ENCODE results near the gene DHX57.
"Not testable (repeated sequence)": the region's sequence is repeated elsewhere in the genome, so short reads cannot be mapped to it uniquely, and the experiment has no call there.

The DHX57 gene

DNA sequence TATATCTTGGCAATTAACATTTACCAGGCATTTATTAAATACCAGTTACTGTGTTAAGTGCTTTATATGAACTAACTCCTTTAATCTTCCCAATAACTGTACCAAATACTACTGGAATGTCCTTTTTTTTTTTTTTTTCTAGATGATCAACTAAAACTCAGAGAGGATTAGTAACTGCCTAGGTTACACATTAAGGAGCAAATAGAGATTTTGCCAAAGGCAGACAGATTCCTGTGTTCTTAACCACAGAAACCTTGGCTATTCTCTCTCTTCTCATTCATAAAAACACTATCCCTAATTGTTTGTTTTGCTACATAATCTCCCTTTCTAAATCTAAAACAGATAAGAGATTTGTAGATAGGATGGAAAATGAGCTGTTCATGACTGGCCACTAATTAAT lies 13.3 kb downstream of the DHX57 start:
- no peak for DNase-seq

DNA sequence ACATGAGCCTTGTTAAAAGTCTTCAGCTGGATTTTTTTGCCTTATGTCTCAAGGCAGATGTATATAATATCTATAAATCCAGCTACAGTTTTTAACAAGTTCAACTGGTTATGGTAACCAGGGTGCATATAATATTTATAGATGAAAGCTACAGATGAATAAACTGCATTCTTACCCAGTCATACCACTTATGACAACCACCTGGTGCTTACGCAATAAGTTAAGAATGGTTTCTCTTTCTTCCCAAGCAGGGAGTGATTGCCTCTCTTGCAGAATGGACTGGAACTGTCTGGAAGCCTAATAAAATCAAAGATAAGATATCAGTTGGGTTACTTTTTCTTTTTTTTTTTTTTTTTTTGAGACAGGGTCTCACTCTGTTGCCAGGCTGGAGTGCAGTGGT lies 19.6 kb downstream of the DHX57 start:
- no peak for DNase-seq

DNA sequence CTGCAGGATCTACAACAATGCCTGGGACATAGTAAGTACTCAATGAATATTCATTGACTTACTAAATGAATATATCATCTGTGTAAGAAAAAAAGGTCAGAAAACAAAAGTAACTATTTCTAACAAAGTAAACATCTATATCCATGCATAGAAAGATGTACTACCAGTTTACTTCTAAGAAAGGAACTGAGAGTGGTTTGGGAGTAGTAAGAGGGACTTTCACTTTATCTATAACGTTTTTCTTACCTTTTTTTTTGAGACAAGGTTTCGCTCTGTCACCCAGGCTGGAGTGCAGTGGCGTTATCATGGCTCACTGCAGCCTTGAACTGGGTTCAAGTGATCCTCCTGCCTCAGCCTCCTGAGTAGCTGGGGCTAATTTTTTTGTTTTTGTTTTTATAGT lies 25.7 kb downstream of the DHX57 start:
- DNase-seq, result no peak

- no peak for DNase-seq
Measured at GRCh38 chr2:38836791-38837190, 38.9 kb downstream of the DHX57 start.

GRCh38 chr2:38835990-38836389 lies 39.7 kb downstream of the DHX57 start:
- no peak for DNase-seq

DNA sequence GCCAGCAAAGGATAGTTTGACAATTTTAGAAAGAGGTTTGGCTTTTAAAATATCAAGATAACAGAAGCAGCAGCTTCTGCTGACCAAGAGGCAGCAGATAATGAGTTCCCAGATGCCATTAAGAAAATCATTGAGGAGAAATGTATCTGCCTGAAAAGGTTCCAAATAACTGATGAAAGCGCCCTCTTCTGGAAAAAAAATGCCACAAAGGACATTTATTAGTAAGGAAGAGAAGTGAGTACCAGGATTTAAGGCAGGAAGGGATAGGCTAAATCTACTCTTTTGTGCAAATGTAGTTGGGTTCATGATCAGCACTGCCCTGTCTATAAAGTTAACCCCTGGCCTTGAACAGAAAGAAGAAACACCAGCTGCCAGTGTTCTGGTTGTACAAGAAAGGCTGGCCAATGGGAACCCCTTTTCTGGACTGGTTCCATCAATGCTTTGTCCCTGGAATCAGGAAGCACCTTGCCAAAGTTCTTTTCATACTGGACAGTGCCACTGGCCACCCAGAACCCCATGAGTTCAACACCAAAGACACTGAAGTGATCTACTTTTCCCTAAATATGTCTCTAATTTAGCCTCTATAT lies 40.6 kb downstream of the DHX57 start:
- DNase-seq, result no peak

GRCh38 chr2:38830526-38831159 lies 45.1 kb downstream of the DHX57 start:
- no peak for DNase-seq

GRCh38 chr2:38829971-38830370 lies 45.8 kb downstream of the DHX57 start:
- no peak for DNase-seq

GRCh38 chr2:38828460-38828859 lies 47.3 kb downstream of the DHX57 start:
- DNase-seq, result no peak

- not testable (repeated sequence) for DNase-seq
Measured at GRCh38 chr2:38827539-38828145, 48.1 kb downstream of the DHX57 start.

DNA sequence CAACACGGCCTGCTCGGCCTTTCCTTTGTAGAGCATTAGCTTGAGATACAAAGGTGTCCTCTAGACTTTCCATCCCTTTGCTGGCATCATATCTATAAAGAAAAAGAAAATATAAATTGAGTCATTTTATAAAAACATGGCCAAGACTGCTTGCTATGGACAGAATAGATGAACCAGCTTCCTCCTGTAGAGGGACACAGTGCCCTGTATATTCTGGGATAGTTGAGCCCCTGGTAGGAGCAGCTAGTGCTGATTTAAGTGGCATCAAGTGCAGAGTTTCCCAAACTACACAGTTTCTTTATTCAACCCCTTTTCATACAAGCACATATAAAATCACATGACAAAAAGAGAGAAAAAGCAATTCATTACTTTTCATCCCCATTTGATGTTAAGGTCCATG lies 49.8 kb downstream of the DHX57 start:
- DNase-seq, result no peak

DNA sequence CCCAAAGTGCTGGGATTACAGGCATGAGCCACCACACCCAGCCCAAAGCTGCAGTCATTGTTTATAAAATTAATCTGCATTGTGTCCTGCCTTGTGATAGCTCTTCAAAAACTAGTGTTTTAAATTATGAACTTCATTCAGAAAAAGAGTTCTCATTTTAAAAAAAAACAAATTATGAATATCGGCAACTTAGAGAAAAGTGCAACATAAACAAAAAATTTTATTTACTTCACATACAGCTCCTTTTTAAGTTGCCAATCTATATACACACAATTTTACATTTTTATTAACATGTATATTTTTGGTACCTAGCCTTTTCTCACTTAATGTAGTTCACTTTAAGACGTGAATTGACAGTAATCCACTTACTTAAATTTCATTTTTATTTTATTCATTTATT lies 50.8 kb downstream of the DHX57 start:
- no peak for DNase-seq

GRCh38 chr2:38823386-38823785 lies 52.3 kb downstream of the DHX57 start:
- no peak for DNase-seq

GRCh38 chr2:38818565-38818964 lies 57.2 kb downstream of the DHX57 start:
- DNase-seq, result no peak

GRCh38 chr2:38815936-38816335 lies 59.8 kb downstream of the DHX57 start:
- DNase-seq, result no peak

- DNase-seq, result no peak
Measured at GRCh38 chr2:38810488-38810887, 65.2 kb downstream of the DHX57 start.

DNA sequence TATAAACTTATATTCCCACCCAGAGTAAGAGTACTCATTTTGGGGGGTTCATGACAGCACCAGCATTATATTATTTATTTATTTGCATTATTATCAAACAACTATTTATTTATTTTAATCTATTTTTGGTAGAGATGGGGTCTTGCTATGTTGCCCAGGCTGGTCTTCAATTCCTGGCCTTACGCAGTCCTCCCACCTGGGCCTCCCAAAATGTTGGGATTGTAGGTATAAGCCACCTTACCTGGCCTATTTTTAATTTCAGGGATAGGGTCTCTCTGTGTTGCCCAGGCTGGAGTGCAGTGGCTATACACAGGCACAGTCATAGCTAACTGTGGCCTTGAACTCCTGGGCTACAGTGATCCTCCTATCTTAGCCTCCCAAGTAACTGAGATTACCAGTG lies 67.1 kb downstream of the DHX57 start:
- DNase-seq, result no peak

DNA sequence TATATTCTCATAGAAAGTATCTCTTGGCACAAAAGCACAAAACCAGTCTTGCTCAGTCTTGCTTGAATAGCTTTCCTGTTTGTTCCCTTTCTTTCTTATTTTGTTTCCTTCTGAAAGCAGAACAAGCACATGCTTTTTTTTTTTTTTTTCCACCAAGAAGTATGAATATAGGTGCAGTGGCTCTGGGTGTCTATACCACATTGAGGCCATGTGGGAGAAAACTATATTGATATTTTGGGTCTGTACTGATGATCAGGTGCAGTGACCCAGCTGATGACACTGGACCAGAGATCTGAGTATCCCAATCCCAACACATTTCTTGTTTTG lies 69.0 kb downstream of the DHX57 start:
- DNase-seq, result no peak

GRCh38 chr2:38806015-38806732 lies 69.6 kb downstream of the DHX57 start:
- DNase-seq, result no peak

DNA sequence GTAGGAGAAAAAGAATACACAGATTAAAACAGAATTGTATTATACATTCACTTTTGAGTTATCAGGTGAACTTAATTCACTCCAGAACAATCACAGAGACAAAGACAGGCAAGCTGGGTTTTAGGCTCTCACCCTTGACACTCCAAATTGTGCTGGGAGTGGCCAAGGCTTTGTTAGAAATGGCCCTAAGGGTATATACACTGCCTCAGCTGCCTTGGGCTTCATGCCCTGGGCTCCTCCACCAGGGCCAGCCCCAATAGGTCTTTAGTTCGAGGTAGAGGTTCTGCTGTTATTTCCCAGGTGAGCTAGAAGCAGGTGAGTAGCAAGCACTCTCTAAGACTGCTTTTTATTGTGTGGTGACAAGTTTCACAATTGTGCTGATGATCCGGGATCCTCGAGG lies 77.8 kb downstream of the DHX57 start:
- no peak for DNase-seq

GRCh38 chr2:38797250-38797676 lies 78.5 kb downstream of the DHX57 start:
- DNase-seq, result no peak

GRCh38 chr2:38795016-38795415 lies 80.7 kb downstream of the DHX57 start:
- DNase-seq, result not testable (repeated sequence)

- no peak for DNase-seq
Measured at GRCh38 chr2:38794235-38794946, 81.3 kb downstream of the DHX57 start.

DNA sequence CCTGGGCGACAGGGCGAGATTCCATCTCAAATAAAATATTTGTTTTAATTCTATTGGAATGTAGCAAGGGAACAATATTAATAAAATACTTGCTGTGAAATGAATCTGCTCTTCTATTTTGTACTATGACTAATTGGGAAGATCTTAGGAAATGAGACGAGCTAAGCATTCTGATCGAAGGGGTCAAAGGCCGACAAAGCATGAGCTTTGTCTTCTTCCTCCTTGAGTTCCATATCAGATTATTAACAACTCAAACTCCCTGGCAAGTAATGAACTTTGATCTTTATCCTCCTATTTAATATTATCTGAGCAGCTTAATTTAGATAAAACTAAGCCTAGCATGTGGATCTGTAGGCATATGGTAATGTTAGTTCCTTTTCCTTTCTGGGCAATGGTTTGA lies 82.2 kb downstream of the DHX57 start:
- DNase-seq, result no peak

Data from activated effector memory CD4-positive, alpha-beta T cell treated with Interleukin-2 at 50 U/mL for 16 hours (primary cell).